Left renal cortex interstitium (tissue), 4 donors: ENCODE results near the gene ZFAND2A. TPM values are rescaled to one million over a fixed set of nuclear protein-coding genes. Genes with fewer than 3 reads are reported as not detected.

Experiments
- DNase-seq, 4 donors: peaks; one replicate each; pipeline ENCODE4 v3.0.0-alpha.2; 2013; ENCODE audit warnings: low read depth in 4 of 4, low spot score in 2 of 4, missing footprints in 1 of 4
- polyA plus RNA-seq, 4 donors: library from polyadenylated mRNA; unstranded; fragments of 120-200 nt; gene quantifications; one replicate each; pipeline ENCODE4 v1.2.1, GENCODE V29; 2013; ENCODE audit not compliant: insufficient read length in 4 of 4

Gene ZFAND2A
- polyA plus RNA-seq, 4 donors = 18.6 to 25.9 (median 25.0) TPM

- no peak for DNase-seq
These were observed 48.8 kb downstream of the ZFAND2A start for GRCh38 chr7:1111156-1111555.

- no peak for DNase-seq
These were observed 49.6 kb downstream of the ZFAND2A start for GRCh38 chr7:1110358-1110757.

- DNase-seq = no peak
These were observed 50.2 kb downstream of the ZFAND2A start for GRCh38 chr7:1109581-1110310.

- no peak for DNase-seq
These were observed 51.6 kb downstream of the ZFAND2A start for GRCh38 chr7:1108264-1108920.

- no peak for DNase-seq
These were observed 53.1 kb downstream of the ZFAND2A start for GRCh38 chr7:1106793-1107421.

- DNase-seq = no peak
These were observed 53.8 kb downstream of the ZFAND2A start for GRCh38 chr7:1106063-1106792.

GRCh38 chr7:1105189-1105588, 54.8 kb downstream of the ZFAND2A start:
- no peak for DNase-seq

GRCh38 chr7:1104516-1105179, 55.3 kb downstream of the ZFAND2A start:
- no peak for DNase-seq

GRCh38 chr7:1103789-1104515, 56.0 kb downstream of the ZFAND2A start:
- no peak for DNase-seq

- no peak for DNase-seq
These were observed 56.8 kb downstream of the ZFAND2A start for GRCh38 chr7:1103009-1103788.

Other genes starting within 250 kb of the ZFAND2A start
- gene ADAP1, start 205.5 kb downstream of the ZFAND2A start, polyA plus RNA-seq = 10 to 100 TPM; 11.5 to 22.3 (median 18.5) TPM
- 10 to 100 TPM; 10.3 to 17.0 (median 14.8) TPM for gene COX19, start 184.6 kb downstream of the ZFAND2A start, polyA plus RNA-seq
- gene CYP2W1, start 177.0 kb downstream of the ZFAND2A start, polyA plus RNA-seq = 1 to 10 TPM; 1.9 to 6.1 (median 2.9) TPM
- 1 to 10 TPM; 1.9 to 5.5 (median 4.3) TPM for gene GPR146, start 115.7 kb downstream of the ZFAND2A start, polyA plus RNA-seq
- 1 to 10 TPM; 5.0 to 6.9 (median 6.6) TPM for gene GPER1, start 72.1 kb downstream of the ZFAND2A start, polyA plus RNA-seq
- 10 to 100 TPM in 3 of 4 donors, 1 to 10 TPM in 1; 6.6 to 20.2 (median 15.1) TPM for gene UNCX, start 72.7 kb upstream of the ZFAND2A start, polyA plus RNA-seq